Measurements from ENCODE around the gene GTF2H1.

- no peak for TF ChIP-seq CTCF (IDR thresholded peaks at IDR 0.05; ENCODE audit: insufficient read depth, low read depth, low read length)
- no peak for TF ChIP-seq EZH2 (IDR thresholded peaks at IDR 0.05; ENCODE audit: insufficient read depth, low read length)
Measured at GRCh38 chr11:18384157-18384641, 61.8 kb downstream of the GTF2H1 start.

Measured in astrocyte (in vitro differentiated cells and primary cell).